GM21529 (cell line): ENCODE data around the gene COQ3.
"Not testable (repeated sequence)": the region's sequence is repeated elsewhere in the genome, so short reads cannot be mapped to it uniquely, and the experiment has no call there.

Source experiments
- ATAC-seq: cut with Tn5 transposase; IDR thresholded peaks from one replicate; pipeline ENCODE4 v1.9.1; 2021; ENCODE audit not compliant: unreplicated experiment

COQ3 gene

GRCh38 chr6:99390896-99391295 lies 3.1 kb downstream of the COQ3 start:
- ATAC-seq: no peak

- no peak for ATAC-seq
Measured at GRCh38 chr6:99384507-99384906, 9.5 kb downstream of the COQ3 start.

GRCh38 chr6:99378636-99379035 lies 15.4 kb downstream of the COQ3 start:
- ATAC-seq: no peak

- ATAC-seq: no peak
Measured at GRCh38 chr6:99369533-99369932, 24.5 kb downstream of the COQ3 start.

- ATAC-seq: no peak
Measured at GRCh38 chr6:99366852-99367251, 27.1 kb downstream of the COQ3 start.

GRCh38 chr6:99364026-99364425 lies 30.0 kb downstream of the COQ3 start:
- ATAC-seq: peak; percentile 93

- no peak for ATAC-seq
Measured at GRCh38 chr6:99362678-99363268, 31.2 kb downstream of the COQ3 start.

- ATAC-seq: no peak
Measured at GRCh38 chr6:99359800-99360199, 34.2 kb downstream of the COQ3 start.

- no peak for ATAC-seq
Measured at GRCh38 chr6:99356641-99357040, 37.4 kb downstream of the COQ3 start.

- ATAC-seq: no peak
Measured at GRCh38 chr6:99354983-99355382, 39.0 kb downstream of the COQ3 start.

GRCh38 chr6:99353126-99353525 lies 40.9 kb downstream of the COQ3 start:
- ATAC-seq: no peak

- no peak for ATAC-seq
Measured at GRCh38 chr6:99350573-99350972, 43.4 kb downstream of the COQ3 start.

GRCh38 chr6:99349171-99350141 lies 44.5 kb downstream of the COQ3 start, which contains the start of gene FAXC:
TSS of gene FAXC (minus strand) at chr6:99349674. CDS start at chr6:99349372, 302 bp downstream.
- peak; percentile 67 for ATAC-seq

GRCh38 chr6:99348288-99349170 lies 45.5 kb downstream of the COQ3 start:
- ATAC-seq: no peak

GRCh38 chr6:99347804-99348203 lies 46.2 kb downstream of the COQ3 start:
- no peak for ATAC-seq

- no peak for ATAC-seq
Measured at GRCh38 chr6:99346595-99346994, 47.4 kb downstream of the COQ3 start.

GRCh38 chr6:99345164-99345563 lies 48.8 kb downstream of the COQ3 start:
- ATAC-seq: no peak

- ATAC-seq: peak; percentile 55
Measured at GRCh38 chr6:99344289-99344688, 49.7 kb downstream of the COQ3 start.

GRCh38 chr6:99341862-99342455 lies 52.0 kb downstream of the COQ3 start:
- no peak for ATAC-seq

- no peak for ATAC-seq
Measured at GRCh38 chr6:99338188-99338587, 55.8 kb downstream of the COQ3 start.

- not testable (repeated sequence) for ATAC-seq
Measured at GRCh38 chr6:99335298-99335697, 58.7 kb downstream of the COQ3 start.
